BE2C (cell line): Measurements from ENCODE around the gene CACNA2D3.

Experiments
- DNase-seq: peaks from one replicate; pipeline ENCODE4 v3.0.0-alpha.2; 2020
- H3K27me3 ChIP-seq: fragments of 250-450 bp; sonication (Bioruptor Pico); 2 replicates; pipeline ENCODE4 v1.5.1; 2020; ENCODE audit warnings: mild to moderate bottlenecking
- H3K36me3 ChIP-seq: fragments of 250-450 bp; sonication (Bioruptor Pico); 2 replicates; pipeline ENCODE4 v1.5.1; 2020; ENCODE audit warnings: mild to moderate bottlenecking
- H3K4me1 ChIP-seq: fragments of 250-450 bp; sonication (Bioruptor Pico); 2 replicates; pipeline ENCODE4 v1.5.1; 2020
- H3K4me3 ChIP-seq: 2 replicates; pipeline ENCODE4 v1.5.1; 2011; ENCODE audit warnings: low read depth, low read length
- H3K9me3 ChIP-seq: fragments of 250-450 bp; sonication (Bioruptor Pico); 2 replicates; pipeline ENCODE4 v1.5.1; 2020
- CTCF ChIP-seq: IDR thresholded peaks from 2 replicates; pipeline ENCODE4 v1.5.1; 2012; ENCODE audit warnings: mild to moderate bottlenecking, low read depth, low read length

Gene CACNA2D3

GRCh38 chr3:54647721-54648120 is 525.4 kb downstream of the CACNA2D3 start:
- H3K27me3 ChIP-seq: no peaks in the 10 kb centered on the region
- no peak for TF ChIP-seq CTCF
- DNase-seq: no peak
- no peaks in the 10 kb centered on the region for H3K36me3 ChIP-seq
- H3K4me3 ChIP-seq: no peak overlapping the region
- no peaks in the 10 kb centered on the region for H3K9me3 ChIP-seq
- no peaks in the 10 kb centered on the region for H3K4me1 ChIP-seq

- Histone ChIP-seq H3K9me3 (no peaks in the 10 kb centered on the region), H3K36me3 (no peaks in the 10 kb centered on the region), H3K27me3 (no peaks in the 10 kb centered on the region), H3K4me1 (no peaks in the 10 kb centered on the region), H3K4me3 (no peak overlapping the region)
- no peak for TF ChIP-seq CTCF
- no peak for DNase-seq
Observed at GRCh38 chr3:54649551-54649950, 527.2 kb downstream of the CACNA2D3 start.

- H3K27me3 ChIP-seq: no peaks in the 10 kb centered on the region
- H3K36me3 ChIP-seq: no peaks in the 10 kb centered on the region
- no peaks in the 10 kb centered on the region for H3K4me1 ChIP-seq
- no peak for DNase-seq
- H3K9me3 ChIP-seq: no peaks in the 10 kb centered on the region
- no peak for TF ChIP-seq CTCF
- no peak overlapping the region for H3K4me3 ChIP-seq
Observed at GRCh38 chr3:54653456-54654195, 531.3 kb downstream of the CACNA2D3 start.

- Histone ChIP-seq H3K27me3 (no peaks in the 10 kb centered on the region), H3K4me1 (no peaks in the 10 kb centered on the region), H3K36me3 (no peaks in the 10 kb centered on the region), H3K4me3 (no peak overlapping the region), H3K9me3 (no peaks in the 10 kb centered on the region)
- no peak for DNase-seq
- no peak for TF ChIP-seq CTCF
Observed at GRCh38 chr3:54654776-54655175, 532.4 kb downstream of the CACNA2D3 start.

GRCh38 chr3:54659347-54659746 is 537.0 kb downstream of the CACNA2D3 start:
- TF ChIP-seq CTCF: no peak
- no peaks in the 10 kb centered on the region for H3K36me3 ChIP-seq
- no peaks in the 10 kb centered on the region for H3K27me3 ChIP-seq
- no peaks in the 10 kb centered on the region for H3K9me3 ChIP-seq
- H3K4me1 ChIP-seq: no peaks in the 10 kb centered on the region
- no peak overlapping the region for H3K4me3 ChIP-seq
- DNase-seq: no peak

- Histone ChIP-seq H3K36me3 (no peaks in the 10 kb centered on the region), H3K9me3 (no peaks in the 10 kb centered on the region), H3K27me3 (no peaks in the 10 kb centered on the region), H3K4me3 (no peak overlapping the region), H3K4me1 (no peaks in the 10 kb centered on the region)
- no peak for TF ChIP-seq CTCF
- DNase-seq: no peak
Observed at GRCh38 chr3:54660714-54661132, 538.4 kb downstream of the CACNA2D3 start.
